ENCODE results near the gene ALKBH5. TPM values are rescaled to one million over a fixed set of nuclear protein-coding genes. Genes with fewer than 3 reads are reported as not detected.

The ALKBH5 gene
- total RNA-seq, 4 donors from 2014 or later = 67.1 to 92.7 (median 73.2) TPM

DNA sequence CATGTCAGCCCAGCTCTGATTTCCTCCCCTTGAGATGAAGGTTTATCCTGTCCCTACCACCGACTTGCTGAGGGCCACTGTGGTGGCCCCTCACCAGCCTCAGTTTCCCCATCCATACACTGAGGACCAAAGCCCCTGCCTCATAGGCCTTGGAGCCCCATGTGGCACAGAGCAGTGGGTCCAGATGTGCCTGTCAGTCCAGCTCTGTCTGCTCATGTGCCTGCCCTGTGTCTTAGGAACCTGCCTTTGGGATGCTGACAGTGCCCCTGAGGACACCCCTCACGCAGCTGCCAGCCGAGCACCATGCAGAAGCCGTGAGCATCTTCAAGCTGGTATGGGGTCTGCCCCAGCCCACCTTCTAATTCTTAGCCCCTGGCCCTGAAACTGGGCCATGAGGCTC, 39.4 kb upstream of the ALKBH5 start:
- DNase-seq (ENCODE audit: low spot score in 2 of 2) = no peak
- WGBS = 81% methylated on average over 3 of the region's 4 CpGs
- Histone ChIP-seq H3K36me3 (no peaks in the 10 kb centered on the region), H3K27ac (no peak overlapping the region), H3K27me3 (no peaks in the 10 kb centered on the region), H3K4me1 (peaks cover 4% of the 10 kb centered on the region), H3K4me3 (no peak overlapping the region), H3K9me3 (no peaks in the 10 kb centered on the region)
- TF ChIP-seq POLR2AphosphoS5 (IDR thresholded peaks at IDR 0.05) = no peak

DNA sequence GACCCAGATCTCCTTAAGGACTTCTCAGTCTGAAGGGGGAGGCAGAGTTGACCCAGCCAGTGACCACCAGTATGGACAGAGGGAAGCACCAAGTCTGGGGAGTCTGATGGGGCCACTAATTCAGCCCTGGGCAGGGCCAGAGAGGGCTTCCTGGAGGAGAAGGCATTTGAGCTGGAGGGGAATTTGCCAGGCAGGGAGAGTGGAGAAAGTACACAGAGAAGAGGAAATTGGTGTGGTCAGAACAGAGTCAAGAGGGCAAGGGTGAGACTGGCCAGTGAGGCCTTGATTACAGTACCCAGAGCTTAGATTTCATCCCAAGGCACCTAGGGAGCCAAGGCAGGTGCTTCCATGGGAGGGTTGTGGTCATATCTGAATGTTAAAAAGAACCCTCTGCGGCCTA, 38.8 kb upstream of the ALKBH5 start:
- 100% methylated on average over 1 of the region's 1 CpG for WGBS
- Histone ChIP-seq H3K4me3 (no peak overlapping the region), H3K4me1 (peaks cover 4% of the 10 kb centered on the region), H3K9me3 (no peaks in the 10 kb centered on the region), H3K27me3 (no peaks in the 10 kb centered on the region), H3K36me3 (no peaks in the 10 kb centered on the region), H3K27ac (no peak overlapping the region)
- TF ChIP-seq POLR2A (IDR thresholded peaks at IDR 0.05) = no peak
- no peak for TF ChIP-seq CTCF (IDR thresholded peaks at IDR 0.05)
- TF ChIP-seq EP300 (IDR thresholded peaks at IDR 0.05) = no peak
- TF ChIP-seq POLR2AphosphoS5 (IDR thresholded peaks at IDR 0.05) = no peak
- DNase-seq (ENCODE audit: low spot score in 2 of 2) = no peak

DNA sequence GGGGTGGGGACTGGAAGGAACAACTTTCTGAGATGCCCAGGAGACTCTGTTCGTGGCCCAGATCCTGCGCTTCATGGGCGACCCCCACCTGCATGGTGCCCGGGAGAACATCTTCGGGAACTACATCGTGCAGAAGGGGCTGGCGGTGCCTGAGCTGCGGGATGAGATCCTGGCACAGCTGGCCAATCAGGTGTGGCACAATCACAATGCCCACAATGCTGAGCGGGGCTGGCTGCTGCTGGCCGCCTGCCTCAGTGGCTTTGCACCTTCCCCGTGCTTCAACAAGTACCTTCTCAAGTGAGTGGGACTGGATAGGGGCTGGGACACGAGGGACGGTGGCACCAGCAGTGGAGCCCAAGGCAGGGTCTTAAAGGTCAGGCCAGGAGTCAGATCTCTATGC, 37.8 kb upstream of the ALKBH5 start:
- Histone ChIP-seq H3K27ac (no peak overlapping the region), H3K4me3 (no peak overlapping the region), H3K4me1 (peaks cover 3% of the 10 kb centered on the region), H3K36me3 (no peaks in the 10 kb centered on the region), H3K9me3 (no peaks in the 10 kb centered on the region), H3K27me3 (no peaks in the 10 kb centered on the region)
- WGBS = 85% methylated on average over 10 of the region's 13 CpGs
- no peak for DNase-seq (ENCODE audit: low spot score in 2 of 2)
- no peak for TF ChIP-seq POLR2AphosphoS5 (IDR thresholded peaks at IDR 0.05)
- no peak for TF ChIP-seq CTCF (IDR thresholded peaks at IDR 0.05)
- TF ChIP-seq POLR2A (IDR thresholded peaks at IDR 0.05) = no peak
- no peak for TF ChIP-seq EP300 (IDR thresholded peaks at IDR 0.05)

- 91% methylated on average over 2 of the region's 2 CpGs for WGBS
- TF ChIP-seq EP300 (IDR thresholded peaks at IDR 0.05) (no peak), CTCF (IDR thresholded peaks at IDR 0.05) (no peak), POLR2AphosphoS5 (IDR thresholded peaks at IDR 0.05) (no peak), POLR2A (IDR thresholded peaks at IDR 0.05) (no peak)
These were observed 37.4 kb upstream of the ALKBH5 start for GRCh38 chr17:18146259-18146658.

GRCh38 chr17:18146980-18147379, 36.6 kb upstream of the ALKBH5 start:
- no peak for TF ChIP-seq CTCF (IDR thresholded peaks at IDR 0.05)
- DNase-seq (ENCODE audit: low spot score in 2 of 2) = no peak
- H3K27ac ChIP-seq = no peak overlapping the region
- H3K27me3 ChIP-seq = no peaks in the 10 kb centered on the region
- H3K4me3 ChIP-seq = no peak overlapping the region
- H3K4me1 ChIP-seq = no peaks in the 10 kb centered on the region
- no peaks in the 10 kb centered on the region for H3K36me3 ChIP-seq
- 89% methylated on average over 3 of the region's 3 CpGs for WGBS
- H3K9me3 ChIP-seq = no peaks in the 10 kb centered on the region

More at GRCh38 chr17:18146259-18146658, 37.4 kb upstream of the ALKBH5 start:
- Histone ChIP-seq H3K27me3 (no peaks in the 10 kb centered on the region), H3K27ac (no peak overlapping the region), H3K9me3 (no peaks in the 10 kb centered on the region), H3K4me1 (no peaks in the 10 kb centered on the region), H3K4me3 (no peak overlapping the region), H3K36me3 (no peaks in the 10 kb centered on the region)
- DNase-seq (ENCODE audit: low spot score in 2 of 2) = no peak

- no peak for DNase-seq (ENCODE audit: low spot score in 2 of 2)
- Histone ChIP-seq H3K4me3 (no peak overlapping the region), H3K27ac (no peak overlapping the region), H3K36me3 (no peaks in the 10 kb centered on the region), H3K27me3 (no peaks in the 10 kb centered on the region), H3K4me1 (peaks cover 9% of the 10 kb centered on the region), H3K9me3 (no peaks in the 10 kb centered on the region)
- no CpG with 5 or more reads among the region's 7 CpGs for WGBS
- TF ChIP-seq EP300 (IDR thresholded peaks at IDR 0.05) (no peak), POLR2AphosphoS5 (IDR thresholded peaks at IDR 0.05) (no peak), CTCF (IDR thresholded peaks at IDR 0.05) (no peak), POLR2A (IDR thresholded peaks at IDR 0.05) (no peak)
These were observed 35.0 kb upstream of the ALKBH5 start for GRCh38 chr17:18148586-18148985.
